A549 (cell line): Measurements from ENCODE around the gene PPA1. TPM values are rescaled to one million over a fixed set of nuclear protein-coding genes. Genes with fewer than 3 reads are reported as not detected.
"Not testable (repeated sequence)": the region's sequence is repeated elsewhere in the genome, so short reads cannot be mapped to it uniquely, and the experiment has no call there.

Experiments used
- ATAC-seq, 2 experiments: fragments of 200-7000 bp in 1 of 2; fragments of >200 bp in 1 of 2; cut with Nextera tagmentation in 1 of 2; cut with Tn5 transposase in 1 of 2; 3 replicates each; pipeline versions ENCODE4 v1.8.0 to v1.9.1; 2018 to 2020; ENCODE audit warnings: mild to moderate bottlenecking in 1 of 2, moderate library complexity in 1 of 2
- CTCF ChIA-PET: fragments of 300-600 bp; sonication (Branson Sonifier 250); formaldehyde crosslinking; extraction: SDS; loops from one replicate; lab custom pipeline; 2021; ENCODE audit warnings: antibody characterized with exemption, inconsistent platforms; lab: Yijun Ruan, JAX
- POLR2A ChIA-PET: fragments of 350-600 bp; formaldehyde crosslinking; extraction: SDS; loops from one replicate; lab custom pipeline; 2021; ENCODE audit warnings: antibody characterized with exemption, inconsistent platforms; lab: Yijun Ruan, JAX
- DNase-seq, 2 experiments: peaks; one replicate each; pipeline versions ENCODE4 v3.0.0 to v3.0.0-alpha.2; 2011 to 2016; ENCODE audit warnings: low read depth in 1 of 2, low spot score in 1 of 2
- FAIRE-seq: peaks from 2 replicates; lab custom pipeline; 2011; peaks lifted over from hg19 to GRCh38; lab: Jason Lieb, UNC
- H3K27ac ChIP-seq, 2 experiments: fragments of >200 bp; sonication (Bioruptor Twin); formaldehyde crosslinking; 3 replicates each; pipeline ENCODE4 v1.5.1; 2016 to 2017
- H3K4me1 ChIP-seq: fragments of >200 bp; sonication (Bioruptor Twin); formaldehyde crosslinking; 3 replicates; pipeline ENCODE4 v1.6.1; 2016
- H3K4me2 ChIP-seq: fragments of >200 bp; sonication (Bioruptor Twin); formaldehyde crosslinking; 3 replicates; pipeline ENCODE4 v1.6.1; 2016
- H3K4me3 ChIP-seq: fragments of >200 bp; sonication (Bioruptor Twin); formaldehyde crosslinking; 3 replicates; pipeline ENCODE4 v1.5.1; 2016
- H3K9me3 ChIP-seq: fragments of >200 bp; sonication (Bioruptor Twin); formaldehyde crosslinking; 3 replicates; pipeline ENCODE4 v1.6.1; 2016
- CBX2 ChIP-seq: fragments of 200-600 bp; sonication (generic); IDR thresholded peaks from 2 replicates; pipeline ENCODE4 v1.6.1; 2016; ENCODE audit warnings: low read depth, mild to moderate bottlenecking, borderline replicate concordance
- CEBPB ChIP-seq, 2 experiments: fragments of >200 bp in 1 of 2; sonication (Bioruptor Twin) in 1 of 2; formaldehyde crosslinking in 1 of 2; IDR thresholded peaks; 2 replicates each; pipeline ENCODE4 v1.6.1; 2012 to 2016
- CHD2 ChIP-seq: fragments of 150-350 bp; IDR thresholded peaks from 2 replicates; pipeline ENCODE4 v1.6.1; 2014; ENCODE audit warnings: low read length; ENCODE audit not compliant: partially characterized antibody
- FOSL2 ChIP-seq, 2 experiments: fragments of 450-650 bp in 1 of 2; fragments of >200 bp in 1 of 2; sonication (Bioruptor Twin) in 1 of 2; formaldehyde crosslinking; IDR thresholded peaks; 2 replicates each; pipeline versions ENCODE4 v1.5.0 to v1.6.1; 2016 to 2020; ENCODE audit warnings: mild to moderate bottlenecking in 1 of 2, moderate library complexity in 1 of 2
- HDAC2 ChIP-seq: fragments of 200-600 bp; sonication (generic); IDR thresholded peaks from 2 replicates; pipeline ENCODE4 v1.6.1; 2016
- HOXA7 ChIP-seq: fragments of 250-450 bp; sonication (Bioruptor Pico); IDR thresholded peaks from 2 replicates; pipeline ENCODE4 v1.5.0; 2020; ENCODE audit warnings: mild to moderate bottlenecking, moderate library complexity
- HOXB13 ChIP-seq: fragments of 250-450 bp; sonication (Bioruptor Pico); IDR thresholded peaks from 2 replicates; pipeline ENCODE4 v1.5.0; 2020; ENCODE audit warnings: low read depth, mild to moderate bottlenecking, moderate library complexity
- HOXB5 ChIP-seq: fragments of 250-450 bp; sonication (Bioruptor Pico); IDR thresholded peaks from 2 replicates; pipeline ENCODE4 v1.5.0; 2020; ENCODE audit warnings: mild to moderate bottlenecking, moderate library complexity
- JUN ChIP-seq, 2 experiments: fragments of >200 bp; sonication (Bioruptor Twin); formaldehyde crosslinking; IDR thresholded peaks; 2 replicates in 1 of 2; 3 replicates in 1 of 2; pipeline ENCODE4 v1.6.1; 2016 to 2017
- KDM1A ChIP-seq: fragments of 200-600 bp; sonication (generic); IDR thresholded peaks from 2 replicates; pipeline ENCODE4 v1.6.1; 2016; ENCODE audit warnings: low read depth, mild to moderate bottlenecking
- MYC ChIP-seq: IDR thresholded peaks from 2 replicates; pipeline ENCODE4 v1.6.1; 2012; ENCODE audit warnings: mild to moderate bottlenecking, inconsistent platforms, low read length, improper control_type of control experiment, borderline replicate concordance
- NPAS2 ChIP-seq: fragments of 250-450 bp; sonication (Bioruptor Pico); IDR thresholded peaks from 2 replicates; pipeline ENCODE4 v1.8.0; 2022; ENCODE audit warnings: mild to moderate bottlenecking, moderate library complexity, borderline replicate concordance
- NR3C1 ChIP-seq: fragments of >200 bp; sonication (Bioruptor Twin); formaldehyde crosslinking; IDR thresholded peaks from 3 replicates; pipeline ENCODE4 v1.6.1; 2017
- PHF8 ChIP-seq: fragments of 200-600 bp; sonication (generic); IDR thresholded peaks from 2 replicates; pipeline ENCODE4 v1.6.1; 2016; ENCODE audit warnings: low read depth, mild to moderate bottlenecking, antibody characterized with exemption, moderate library complexity, borderline replicate concordance
- RAD21 ChIP-seq, 2 experiments: fragments of >200 bp in 1 of 2; sonication (Bioruptor Twin) in 1 of 2; formaldehyde crosslinking in 1 of 2; IDR thresholded peaks in 1 of 2; conservative IDR thresholded peaks in 1 of 2; 2 replicates in 1 of 2; 3 replicates in 1 of 2; pipeline ENCODE4 v1.6.1; 2012 to 2018; ENCODE audit warnings: inconsistent platforms in 1 of 2
- RFX5 ChIP-seq: fragments of 450-650 bp; IDR thresholded peaks from 2 replicates; pipeline ENCODE4 v1.7.1; 2014; ENCODE audit warnings: antibody characterized with exemption, mild to moderate bottlenecking, moderate library complexity
- SREBF2 ChIP-seq: fragments of 450-650 bp; IDR thresholded peaks from 2 replicates; pipeline ENCODE4 v1.6.1; 2014; ENCODE audit warnings: mild to moderate bottlenecking, moderate library complexity
- TP53 ChIP-seq: fragments of 250-450 bp; sonication (Bioruptor Pico); IDR thresholded peaks from 2 replicates; pipeline ENCODE4 v1.5.0; 2021; ENCODE audit warnings: mild to moderate bottlenecking, moderate library complexity
- ZFP36 ChIP-seq: fragments of 450-650 bp; IDR thresholded peaks from 2 replicates; pipeline ENCODE4 v1.6.1; 2014; ENCODE audit warnings: borderline replicate concordance; ENCODE audit not compliant: partially characterized antibody
- ZNF302 ChIP-seq: fragments of 250-450 bp; sonication (Bioruptor Pico); IDR thresholded peaks from 2 replicates; pipeline ENCODE4 v1.9.0; 2021; ENCODE audit warnings: inconsistent platforms, mild to moderate bottlenecking, moderate library complexity
- WGBS: methylation state at CpG from one replicate; pipeline ENCODE4 v1.1.6; 2017; ENCODE audit errors: missing lambda C conversion rate; 5-methylcytosine and 5-hydroxymethylcytosine counted together
- polyA plus RNA-seq, 4 experiments: library from polyadenylated mRNA; depleted of rRNA in 3 of 4; stranded (reverse); fragments of >200 nt; fragmentation: RNase III in 1 of 4; extraction: RNeasy Plus Mini Kit Qiagen cat#74134 plus additional on column Dnase treatment in 1 of 4; gene quantifications; 2 replicates in 3 of 4; 3 replicates in 1 of 4; pipeline ENCODE4 v1.2.3, GENCODE V29; 2011 to 2017
- TF ChIP-seq, protein P1 (sequence below): fragments of >200 bp; sonication (Bioruptor Twin); formaldehyde crosslinking; IDR thresholded peaks from 3 replicates; pipeline ENCODE4 v1.5.1; 2016
- TF ChIP-seq, protein P2 (sequence below): fragments of 200-600 bp; sonication (generic); IDR thresholded peaks from 2 replicates; pipeline ENCODE4 v1.6.1; 2016; ENCODE audit warnings: antibody characterized with exemption, mild to moderate bottlenecking, moderate library complexity

The PPA1 gene
- polyA plus RNA-seq, 2 of the 4 experiments (the other 2 are of a cell fraction): 205 to 273 TPM

DNA sequence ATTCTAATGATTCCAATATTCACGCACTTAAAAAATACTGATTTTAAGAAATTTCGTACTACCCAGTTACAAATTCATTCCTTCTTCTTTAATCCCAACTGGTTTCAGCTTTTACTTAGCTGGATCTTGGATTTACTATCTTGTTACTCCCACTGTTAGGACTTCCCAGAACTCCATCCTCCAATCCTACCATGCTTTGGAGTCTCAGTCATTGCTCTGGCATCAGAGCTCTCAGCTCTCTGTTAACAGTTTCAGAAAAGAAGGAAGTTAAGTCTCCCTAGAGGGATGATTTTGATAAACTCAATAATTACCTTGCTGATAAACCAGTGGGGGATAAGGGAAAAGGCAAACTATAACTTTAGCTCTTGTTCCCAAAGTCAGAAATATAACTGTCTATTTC is 9.5 kb downstream of the PPA1 start:
- H3K9me3 ChIP-seq: no peaks in the 10 kb centered on the region
- no peak overlapping the region for H3K27ac ChIP-seq
- no peak overlapping the region for H3K4me2 ChIP-seq
- DNase-seq (no peak), ATAC-seq (no peak), FAIRE-seq (no peak)
- WGBS: 93% methylated on average over 2 of the region's 2 CpGs
- TF ChIP-seq HOXB13 (CRISPR knock-in tag): no peak
- TF ChIP-seq RFX5: no peak
- no peak for TF ChIP-seq CBX2
- no peak for TF ChIP-seq HOXB5 (CRISPR knock-in tag)
- TF ChIP-seq HOXA7: no peak
- TF ChIP-seq RAD21 (conservative IDR thresholded peaks at IDR 0.05 in 1 of 2, IDR thresholded peaks at IDR 0.05 in 1 of 2): no peak
- no peak for TF ChIP-seq NR3C1
- no peak for TF ChIP-seq PHF8
- TF ChIP-seq, protein P1, sequence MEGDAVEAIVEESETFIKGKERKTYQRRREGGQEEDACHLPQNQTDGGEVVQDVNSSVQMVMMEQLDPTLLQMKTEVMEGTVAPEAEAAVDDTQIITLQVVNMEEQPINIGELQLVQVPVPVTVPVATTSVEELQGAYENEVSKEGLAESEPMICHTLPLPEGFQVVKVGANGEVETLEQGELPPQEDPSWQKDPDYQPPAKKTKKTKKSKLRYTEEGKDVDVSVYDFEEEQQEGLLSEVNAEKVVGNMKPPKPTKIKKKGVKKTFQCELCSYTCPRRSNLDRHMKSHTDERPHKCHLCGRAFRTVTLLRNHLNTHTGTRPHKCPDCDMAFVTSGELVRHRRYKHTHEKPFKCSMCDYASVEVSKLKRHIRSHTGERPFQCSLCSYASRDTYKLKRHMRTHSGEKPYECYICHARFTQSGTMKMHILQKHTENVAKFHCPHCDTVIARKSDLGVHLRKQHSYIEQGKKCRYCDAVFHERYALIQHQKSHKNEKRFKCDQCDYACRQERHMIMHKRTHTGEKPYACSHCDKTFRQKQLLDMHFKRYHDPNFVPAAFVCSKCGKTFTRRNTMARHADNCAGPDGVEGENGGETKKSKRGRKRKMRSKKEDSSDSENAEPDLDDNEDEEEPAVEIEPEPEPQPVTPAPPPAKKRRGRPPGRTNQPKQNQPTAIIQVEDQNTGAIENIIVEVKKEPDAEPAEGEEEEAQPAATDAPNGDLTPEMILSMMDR: no peak
- TF ChIP-seq NPAS2: no peak
- H3K4me3 ChIP-seq: no peak overlapping the region
- ChIA-PET CTCF (interaction anchor here (1.1 to 20.6 kb wide), 8 partner anchors 9 to 238 kb away, joined by 3 to 554 read pairs (median 24); partner anchors contain the start of genes LRRC20 and PPA1), POLR2A (interaction anchor here (0.6 to 1.1 kb wide), 2 partner anchors 10 to 137 kb away, joined by 3 to 4 read pairs; partner anchors contain the start of gene PPA1)
- peaks cover 28% of the 10 kb centered on the region for H3K4me1 ChIP-seq

DNA sequence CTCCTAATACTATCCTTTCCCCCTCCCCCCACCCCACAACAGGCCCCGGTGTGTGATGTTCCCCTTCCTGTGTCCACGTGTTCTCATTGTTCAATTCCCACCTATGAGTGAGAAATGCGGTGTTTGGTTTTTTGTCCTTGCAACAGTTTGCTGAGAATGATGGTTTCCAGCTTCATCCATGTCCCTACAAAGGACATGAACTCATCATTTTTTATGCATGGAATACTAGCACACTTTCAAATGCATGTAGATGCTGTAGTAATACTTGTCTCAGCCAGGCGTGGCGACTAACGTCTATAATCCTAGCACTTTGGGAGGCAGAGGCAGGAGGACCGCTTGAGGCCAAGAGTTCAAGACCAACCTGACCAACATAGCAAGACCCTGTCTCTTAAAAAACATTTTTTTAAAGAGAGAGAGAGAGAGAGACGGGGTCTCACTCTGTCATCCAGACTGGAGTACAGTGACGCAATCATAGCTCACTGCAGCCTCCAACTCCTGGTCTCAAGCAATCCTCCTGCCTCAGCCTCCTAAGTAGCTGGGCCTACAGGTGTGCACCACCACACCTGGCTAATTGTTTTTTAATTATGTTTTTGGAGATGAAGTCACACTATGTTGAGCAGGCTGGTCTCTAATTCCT is 10.3 kb downstream of the PPA1 start:
- peaks cover 20% of the 10 kb centered on the region for H3K4me1 ChIP-seq
- CTCF ChIA-PET: interaction anchor here (1.1 to 20.6 kb wide), 14 partner anchors 10 to 238 kb away, joined by 3 to 554 read pairs (median 10); partner anchors contain the start of genes LRRC20, PPA1 and TYSND1
- ATAC-seq, H3K4me3 ChIP-seq, H3K4me2 ChIP-seq, H3K27ac ChIP-seq, H3K9me3 ChIP-seq, FAIRE-seq, DNase-seq: not testable (repeated sequence)
- 0 out of 4 replicates have a peak, but pooled peaks of 1 of the 2 experiments have one; percentile 21 for TF ChIP-seq CEBPB (IDR thresholded peaks at IDR 0.05)
- 76% methylated on average over 9 of the region's 9 CpGs for WGBS
- POLR2A ChIA-PET: interaction anchor here (0.6 to 2.5 kb wide), 3 partner anchors 10 to 141 kb away, joined by 3 to 9 read pairs (median 3); partner anchors contain the start of genes PPA1 and TYSND1

DNA sequence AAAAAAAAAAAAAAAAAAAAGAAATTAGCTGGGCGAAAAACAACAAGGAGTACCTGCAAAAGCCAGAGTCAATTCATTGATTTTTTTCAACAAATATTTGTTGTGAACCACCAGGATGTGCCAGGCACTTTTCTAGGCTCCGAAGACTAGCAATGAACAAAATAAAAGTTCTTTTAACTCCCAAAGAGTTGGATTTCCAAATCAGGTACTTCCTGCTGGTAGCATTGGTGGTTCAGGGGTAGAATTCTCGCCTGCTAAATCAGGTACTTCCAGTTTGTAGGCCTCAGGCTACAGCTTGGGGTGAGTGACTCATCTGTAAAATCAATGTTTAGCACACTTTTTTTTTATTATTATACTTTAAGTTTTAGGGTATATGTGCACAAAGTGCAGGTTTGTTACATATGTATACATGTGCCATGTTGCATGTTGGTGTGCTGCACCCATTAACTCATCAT is 10.9 kb downstream of the PPA1 start:
- FAIRE-seq (no peak), DNase-seq (no peak), ATAC-seq (0 out of 6 replicates have a peak, but pooled peaks of 1 of the 2 experiments have one; percentile 23)
- Histone ChIP-seq H3K27ac (no peak overlapping the region), H3K4me3 (no peak overlapping the region), H3K4me2 (no peak overlapping the region), H3K4me1 (peaks cover 14% of the 10 kb centered on the region; the same call in 2 of the 3 replicates), H3K9me3 (no peaks in the 10 kb centered on the region)
- CTCF ChIA-PET: interaction anchor here (0.6 to 20.6 kb wide), 32 partner anchors 10 to 536 kb away, joined by 3 to 554 read pairs (median 6); partner anchors contain the start of genes LRRC20, PPA1 and TYSND1
- POLR2A ChIA-PET: interaction anchor here (0.6 to 2.5 kb wide), 4 partner anchors 11 to 165 kb away, joined by 3 to 9 read pairs (median 6); partner anchors contain the start of genes PPA1 and TYSND1
- 77% methylated on average over 3 of the region's 3 CpGs for WGBS
- TF ChIP-seq, protein P1: no peak
- no peak for TF ChIP-seq FOSL2 (IDR thresholded peaks at IDR 0.05)
- no peak; the same call in 1 of the 2 replicates for TF ChIP-seq FOSL2 (CRISPR knock-in tag; IDR thresholded peaks at IDR 0.05)
- TF ChIP-seq HOXA7: no peak
- TF ChIP-seq MYC: no peak
- TF ChIP-seq RAD21 (conservative IDR thresholded peaks at IDR 0.05 in 1 of 2, IDR thresholded peaks at IDR 0.05 in 1 of 2): no peak
- TF ChIP-seq HDAC2: no peak
- no peak for TF ChIP-seq PHF8
- no peak for TF ChIP-seq ZNF302 (CRISPR knock-in tag)
- TF ChIP-seq KDM1A: no peak
- no peak for TF ChIP-seq SREBF2
- no peak for TF ChIP-seq JUN (IDR thresholded peaks at IDR 0.05)
- TF ChIP-seq, protein P2, sequence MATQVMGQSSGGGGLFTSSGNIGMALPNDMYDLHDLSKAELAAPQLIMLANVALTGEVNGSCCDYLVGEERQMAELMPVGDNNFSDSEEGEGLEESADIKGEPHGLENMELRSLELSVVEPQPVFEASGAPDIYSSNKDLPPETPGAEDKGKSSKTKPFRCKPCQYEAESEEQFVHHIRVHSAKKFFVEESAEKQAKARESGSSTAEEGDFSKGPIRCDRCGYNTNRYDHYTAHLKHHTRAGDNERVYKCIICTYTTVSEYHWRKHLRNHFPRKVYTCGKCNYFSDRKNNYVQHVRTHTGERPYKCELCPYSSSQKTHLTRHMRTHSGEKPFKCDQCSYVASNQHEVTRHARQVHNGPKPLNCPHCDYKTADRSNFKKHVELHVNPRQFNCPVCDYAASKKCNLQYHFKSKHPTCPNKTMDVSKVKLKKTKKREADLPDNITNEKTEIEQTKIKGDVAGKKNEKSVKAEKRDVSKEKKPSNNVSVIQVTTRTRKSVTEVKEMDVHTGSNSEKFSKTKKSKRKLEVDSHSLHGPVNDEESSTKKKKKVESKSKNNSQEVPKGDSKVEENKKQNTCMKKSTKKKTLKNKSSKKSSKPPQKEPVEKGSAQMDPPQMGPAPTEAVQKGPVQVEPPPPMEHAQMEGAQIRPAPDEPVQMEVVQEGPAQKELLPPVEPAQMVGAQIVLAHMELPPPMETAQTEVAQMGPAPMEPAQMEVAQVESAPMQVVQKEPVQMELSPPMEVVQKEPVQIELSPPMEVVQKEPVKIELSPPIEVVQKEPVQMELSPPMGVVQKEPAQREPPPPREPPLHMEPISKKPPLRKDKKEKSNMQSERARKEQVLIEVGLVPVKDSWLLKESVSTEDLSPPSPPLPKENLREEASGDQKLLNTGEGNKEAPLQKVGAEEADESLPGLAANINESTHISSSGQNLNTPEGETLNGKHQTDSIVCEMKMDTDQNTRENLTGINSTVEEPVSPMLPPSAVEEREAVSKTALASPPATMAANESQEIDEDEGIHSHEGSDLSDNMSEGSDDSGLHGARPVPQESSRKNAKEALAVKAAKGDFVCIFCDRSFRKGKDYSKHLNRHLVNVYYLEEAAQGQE: no peak
- TF ChIP-seq TP53: no peak
- TF ChIP-seq CHD2: no peak
- TF ChIP-seq ZFP36: no peak
